Stimulated activated CD4-positive, alpha-beta T cell treated with anti-CD3 and anti-CD28 coated beads, TNF-alpha, amount 100 ng/mL, for 48 hours (primary cell): ENCODE measurements around the gene ORM2.
A peak's percentile ranks its signal among the peaks of the same experiment; 100 is the strongest.
"Not testable (repeated sequence)": the region's sequence is repeated elsewhere in the genome, so short reads cannot be mapped to it uniquely, and the experiment has no call there.

ENCODE experiments used
- DNase-seq, 3 donors: peaks; one replicate each; pipeline ENCODE4 v3.0.0-alpha.2; 2020; ENCODE audit warnings: low read depth in 3 of 3

The ORM2 gene

DNA sequence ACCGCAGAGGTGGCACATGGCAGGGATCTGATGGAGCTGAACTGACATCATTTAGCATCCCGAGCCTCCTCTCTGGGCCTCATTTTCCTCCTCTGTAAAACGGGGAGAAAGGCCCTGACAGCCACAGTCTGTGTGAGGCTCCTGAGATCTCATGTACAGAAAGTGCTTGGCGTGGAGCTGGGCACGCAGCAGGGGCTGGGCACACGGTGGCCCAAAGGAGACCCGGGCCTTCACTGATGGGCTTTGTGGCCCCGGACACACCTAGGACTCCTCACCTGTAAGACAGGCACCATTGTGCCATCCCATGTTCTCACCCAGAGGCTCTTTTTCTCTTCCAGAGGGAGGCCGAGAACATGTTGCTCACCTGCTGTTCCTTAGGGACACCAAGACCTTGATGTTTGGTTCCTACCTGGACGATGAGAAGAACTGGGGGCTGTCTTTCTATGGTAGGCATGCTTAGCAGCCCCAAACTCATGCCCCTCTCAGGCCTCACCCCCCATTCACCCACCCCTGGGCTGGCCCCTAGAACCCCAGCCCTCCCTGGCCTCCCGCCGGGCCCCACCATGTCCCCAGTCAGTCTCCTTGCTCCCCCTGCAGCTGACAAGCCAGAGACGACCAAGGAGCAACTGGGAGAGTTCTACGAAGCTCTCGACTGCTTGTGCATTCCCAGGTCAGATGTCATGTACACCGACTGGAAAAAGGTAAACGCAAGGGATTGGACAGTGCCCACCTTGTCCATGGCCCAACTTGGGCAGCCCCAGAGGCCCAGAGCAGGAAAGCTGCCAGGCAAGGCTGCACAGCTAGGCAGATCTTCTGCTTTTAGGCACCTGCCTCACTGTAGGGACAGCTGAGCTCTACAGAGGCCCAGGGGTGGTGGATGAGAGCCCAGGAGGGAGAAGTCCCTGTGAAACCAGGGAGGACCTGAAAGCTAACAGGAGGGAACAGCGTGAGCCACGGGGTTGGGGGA, 1.8 kb downstream of the ORM2 start:
- DNase-seq = not testable (repeated sequence)

DNA sequence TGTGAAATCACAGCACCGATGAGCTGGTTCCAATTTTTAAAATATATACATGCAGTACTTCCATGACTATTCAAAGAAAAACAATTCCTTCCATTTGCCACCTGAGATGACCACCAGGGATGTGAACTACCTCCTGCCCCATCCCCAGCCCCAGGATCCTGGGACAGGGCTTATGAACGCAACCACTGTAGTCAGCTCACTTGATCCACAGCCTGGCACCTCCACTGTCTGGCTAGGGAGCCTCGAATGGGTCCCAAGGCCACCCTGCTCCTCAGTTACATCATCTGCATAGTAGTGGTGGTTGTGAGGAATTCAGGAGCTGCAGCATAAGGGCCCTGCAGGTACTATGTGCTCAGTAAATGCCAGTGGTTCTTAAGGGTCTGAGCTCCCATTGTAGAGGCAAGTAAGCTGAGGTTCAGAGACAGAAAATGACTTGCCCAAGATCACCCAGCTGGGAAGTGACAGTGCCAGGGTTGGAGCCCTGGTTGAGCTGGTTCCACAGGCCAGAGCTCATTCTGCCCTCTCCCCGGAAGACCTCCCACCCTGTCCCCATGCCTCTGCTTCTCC, 2.9 kb downstream of the ORM2 start:
- DNase-seq = not testable (repeated sequence)

DNA sequence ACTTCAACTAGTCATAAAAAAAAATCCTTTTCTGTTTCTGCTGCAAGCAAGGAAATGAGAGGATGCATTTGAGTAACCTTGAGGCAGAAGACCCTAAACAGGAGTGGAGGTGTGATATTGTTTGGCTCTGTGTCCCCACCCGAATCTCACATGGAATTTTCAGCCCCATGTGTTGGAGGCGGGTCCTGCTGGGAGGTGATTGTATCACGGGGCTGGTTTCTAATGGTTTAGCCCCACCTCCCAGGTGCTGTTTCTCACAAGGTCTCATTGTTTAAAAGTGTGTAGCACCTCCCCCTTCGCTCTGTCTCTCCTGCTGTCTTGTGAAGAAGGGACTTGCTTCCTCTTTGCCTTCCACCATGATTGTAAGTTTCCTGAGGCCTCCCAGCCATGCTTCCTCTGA, 4.0 kb downstream of the ORM2 start:
- DNase-seq = not testable (repeated sequence)

DNA sequence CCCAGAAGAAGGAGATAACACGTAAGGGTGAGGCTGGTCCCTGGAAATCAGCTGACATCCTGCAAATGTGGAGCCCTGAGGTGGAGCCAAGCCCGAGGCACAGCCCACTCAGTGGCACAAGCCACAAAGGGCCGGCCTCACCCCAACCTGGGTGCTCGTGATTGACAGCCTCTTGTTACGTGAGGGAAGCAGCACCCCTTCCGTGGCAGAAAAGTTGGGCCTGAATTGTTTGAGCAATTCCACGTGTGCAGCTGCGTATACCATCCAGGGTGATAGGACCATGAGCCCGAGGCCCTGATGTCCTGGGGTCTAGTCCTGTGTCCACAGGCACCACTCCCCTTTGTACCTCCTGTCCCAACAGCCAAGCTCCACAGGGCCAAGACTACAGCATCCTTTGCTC, 4.8 kb downstream of the ORM2 start:
- DNase-seq = no peak

DNA sequence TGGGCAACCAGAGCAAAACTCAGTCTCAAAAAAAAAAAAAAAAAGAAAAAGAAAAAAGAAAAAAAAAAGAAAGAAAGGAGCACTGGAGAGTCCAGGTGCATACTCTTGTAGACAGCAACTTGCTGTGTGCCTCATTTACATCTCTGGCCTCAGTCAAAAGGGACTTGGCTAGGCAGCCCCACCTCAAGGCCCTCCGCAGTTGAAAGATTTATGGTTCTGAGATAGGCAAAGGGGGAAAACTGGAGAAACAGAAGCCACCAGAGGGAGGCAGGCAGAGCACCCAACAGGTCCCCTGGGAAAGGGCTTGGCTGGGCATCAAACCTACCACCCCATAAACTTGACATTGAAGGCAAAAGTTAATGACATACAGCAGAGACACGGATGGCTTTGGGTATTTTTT, 6.1 kb downstream of the ORM2 start:
- no peak for DNase-seq

DNA sequence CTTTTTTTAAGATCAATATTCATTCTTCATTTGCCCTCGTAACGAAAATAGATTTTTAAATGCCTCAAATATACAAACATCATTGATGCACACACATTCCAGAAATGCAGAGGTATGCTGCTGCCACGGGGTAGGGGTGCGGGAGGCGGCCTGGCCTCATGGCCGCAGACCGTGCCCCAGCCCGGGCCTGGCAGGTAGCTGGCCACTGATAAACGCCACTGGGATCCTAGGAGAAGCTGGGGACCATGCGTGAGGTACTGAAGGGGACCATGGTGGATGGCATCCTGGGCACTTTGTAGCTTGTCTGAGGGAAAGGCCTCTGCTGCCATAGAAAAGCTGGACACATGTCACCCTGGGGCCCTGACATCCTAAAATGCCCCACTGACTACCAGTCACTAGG, 6.5 kb downstream of the ORM2 start:
- no peak for DNase-seq

DNA sequence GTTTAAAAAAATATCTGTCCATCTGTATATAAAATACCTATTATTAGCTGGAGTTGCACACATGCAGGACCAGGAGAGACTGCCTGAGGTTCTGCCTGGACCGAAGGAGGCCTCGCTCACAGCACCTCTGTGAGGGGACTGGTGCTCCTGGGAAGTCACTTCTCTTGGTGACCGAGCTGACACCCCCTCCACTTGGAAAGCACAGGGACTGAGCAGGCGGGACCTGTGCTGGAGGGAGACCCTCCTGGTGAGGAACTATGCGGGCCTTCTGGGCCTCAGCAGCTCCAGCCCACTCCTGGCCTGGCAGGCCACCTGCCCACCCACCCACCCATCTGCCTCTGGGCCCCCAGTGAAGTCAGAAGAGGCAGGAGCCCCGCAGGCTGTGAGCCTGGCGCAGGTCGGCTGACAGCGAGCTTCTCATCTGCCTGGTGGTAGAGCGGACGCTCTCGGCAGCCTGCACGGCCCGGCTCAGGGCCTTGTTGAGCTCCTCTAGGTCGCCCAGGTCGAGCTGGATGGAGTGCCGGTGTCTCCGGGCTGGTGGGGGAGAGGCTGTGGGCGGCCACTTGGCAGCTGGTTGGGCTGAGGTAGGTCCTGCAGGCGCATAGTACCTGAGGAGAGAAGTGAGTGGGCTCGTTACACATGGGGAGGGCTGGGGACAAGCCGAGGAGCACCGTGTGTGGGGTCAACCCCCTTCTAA, 7.2 kb downstream of the ORM2 start:
- DNase-seq = no peak

DNA sequence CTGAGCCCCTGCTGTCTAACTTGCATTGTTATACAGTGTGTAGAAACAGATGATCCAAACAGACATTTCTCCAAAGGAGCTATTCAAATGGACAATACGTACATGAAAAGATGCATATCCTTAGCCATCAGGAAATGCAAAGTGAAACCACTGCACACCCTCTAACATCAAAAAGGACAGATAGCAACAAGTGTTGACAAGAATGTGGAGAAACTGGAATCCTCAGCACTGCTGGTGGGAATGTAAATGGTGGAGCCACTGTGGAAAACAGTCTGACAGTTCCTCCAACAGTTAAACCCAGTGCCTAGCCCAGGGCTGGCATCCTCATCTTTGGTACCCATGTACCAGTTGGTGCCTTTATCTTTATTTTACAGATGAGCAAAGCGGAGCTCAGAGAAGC, 8.5 kb downstream of the ORM2 start:
- no peak for DNase-seq

DNA sequence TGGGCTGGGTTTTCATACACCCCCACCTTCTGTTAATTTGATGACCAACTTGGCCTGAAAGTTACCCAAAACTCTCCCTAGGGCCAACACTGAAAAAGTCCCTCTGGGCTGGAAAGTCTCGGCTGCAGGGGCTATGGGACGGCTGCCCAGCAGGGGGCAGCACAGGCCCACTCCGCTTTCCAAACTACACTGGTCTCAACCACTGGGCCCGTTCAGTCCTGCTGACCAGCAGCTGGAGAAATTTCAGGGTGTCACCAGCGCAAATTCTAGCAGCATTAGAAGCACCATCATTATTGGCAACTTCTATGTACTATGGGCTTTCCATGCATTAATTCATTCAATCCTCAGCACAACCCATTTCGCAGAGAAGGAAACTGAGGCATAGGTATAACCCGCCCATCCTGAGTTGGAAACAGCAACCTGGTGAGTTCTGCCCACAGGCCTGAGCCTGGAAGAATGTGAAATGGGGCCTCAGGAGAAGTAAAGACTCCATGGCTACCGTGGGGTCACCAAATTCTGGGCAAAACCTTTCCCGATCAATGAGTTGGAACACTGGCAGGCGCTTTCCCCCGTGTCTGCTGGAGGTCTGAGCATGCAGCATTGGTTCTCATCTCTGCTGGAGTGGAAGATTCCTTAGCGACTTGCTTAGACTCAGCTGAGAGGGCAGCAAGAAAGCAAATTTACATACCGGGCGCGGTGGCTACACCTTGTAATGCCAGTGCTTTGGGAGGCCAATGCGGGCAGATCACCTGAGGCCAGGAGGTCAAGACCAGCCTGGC, 9.7 kb downstream of the ORM2 start:
- DNase-seq = peak in 1 of 3 donors; percentile 48

DNA sequence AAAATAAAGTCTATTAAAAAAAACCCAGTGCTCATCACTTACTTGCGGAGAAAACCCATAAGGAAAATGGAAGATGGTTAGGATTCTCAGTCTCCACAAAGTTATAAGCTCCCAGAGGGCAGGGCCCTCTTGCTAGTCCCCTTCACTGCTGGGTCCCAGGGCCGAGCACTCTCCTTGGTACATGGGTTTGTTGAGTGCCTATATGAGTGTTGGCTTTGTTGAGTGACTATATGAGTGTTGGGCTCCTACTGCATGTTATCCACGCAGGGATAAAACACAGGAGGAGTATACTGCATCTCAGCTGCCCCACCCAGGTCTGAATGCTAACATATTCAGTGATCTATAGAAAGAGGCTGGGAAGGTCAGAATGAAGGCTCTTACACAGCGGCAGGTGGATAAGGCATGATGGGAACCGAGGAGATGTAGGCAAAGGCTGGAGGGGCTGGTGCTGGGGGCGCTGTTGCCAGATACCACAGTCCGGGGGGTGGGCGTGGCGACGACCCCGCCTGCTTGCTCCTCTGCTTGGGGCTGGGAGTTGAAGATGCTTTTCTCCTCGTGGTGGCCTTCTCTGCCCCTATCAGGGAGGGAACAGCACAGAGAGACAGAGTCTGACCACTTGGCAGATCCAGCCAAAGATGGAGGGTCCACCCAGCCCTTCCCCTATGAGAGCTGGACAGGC, 11.6 kb downstream of the ORM2 start:
- no peak for DNase-seq

DNA sequence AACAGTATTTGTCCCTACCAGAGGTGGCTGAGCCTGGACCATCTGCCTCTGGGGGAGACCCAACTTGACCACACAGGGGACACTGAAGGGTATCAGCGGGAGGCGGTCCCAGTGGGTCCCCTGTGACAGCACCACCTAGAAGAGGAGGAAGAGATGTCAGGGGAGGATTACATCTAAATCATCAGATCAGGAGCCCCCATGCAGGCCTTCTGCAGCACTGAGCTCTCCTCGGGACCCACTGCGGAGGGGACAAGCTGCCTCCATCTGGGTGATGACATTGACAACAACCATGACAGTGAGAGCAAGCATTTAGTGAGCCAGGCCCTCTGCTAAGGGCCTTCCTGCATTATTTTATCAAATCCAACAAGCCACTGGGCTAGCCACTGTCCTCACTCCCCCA, 12.3 kb downstream of the ORM2 start:
- no peak for DNase-seq

DNA sequence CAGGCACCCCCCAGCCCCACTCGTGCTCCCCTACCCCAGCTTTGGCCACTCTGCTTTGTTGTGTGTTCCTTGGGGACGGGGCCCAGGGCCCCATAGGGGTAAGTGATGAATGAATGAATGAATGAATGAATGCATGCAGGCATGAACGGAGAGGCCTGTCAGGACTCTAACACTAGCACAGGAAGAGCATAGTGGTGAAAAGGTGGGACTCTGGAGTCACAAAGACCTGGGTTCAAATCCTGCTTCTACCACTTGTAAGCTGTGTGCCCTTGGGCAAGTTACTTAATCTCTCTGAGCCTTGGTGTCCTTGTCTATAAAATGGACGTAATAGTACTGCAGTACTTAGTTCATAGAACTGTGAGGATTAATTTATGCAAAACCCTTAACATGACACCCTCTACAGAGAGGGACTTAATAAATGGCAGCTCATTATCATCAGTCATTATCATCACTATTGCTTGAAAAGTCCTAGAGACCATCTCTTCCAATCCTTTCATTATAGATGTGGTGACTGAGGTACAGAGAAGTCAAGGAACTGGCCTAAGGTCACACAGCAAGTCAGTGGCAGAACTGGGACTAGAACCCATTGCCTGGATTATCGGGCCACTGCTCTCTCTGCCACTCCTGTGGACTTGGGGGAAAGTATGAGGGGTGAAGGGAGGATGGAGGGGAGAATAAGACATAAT, 13.2 kb downstream of the ORM2 start:
- DNase-seq = no peak

DNA sequence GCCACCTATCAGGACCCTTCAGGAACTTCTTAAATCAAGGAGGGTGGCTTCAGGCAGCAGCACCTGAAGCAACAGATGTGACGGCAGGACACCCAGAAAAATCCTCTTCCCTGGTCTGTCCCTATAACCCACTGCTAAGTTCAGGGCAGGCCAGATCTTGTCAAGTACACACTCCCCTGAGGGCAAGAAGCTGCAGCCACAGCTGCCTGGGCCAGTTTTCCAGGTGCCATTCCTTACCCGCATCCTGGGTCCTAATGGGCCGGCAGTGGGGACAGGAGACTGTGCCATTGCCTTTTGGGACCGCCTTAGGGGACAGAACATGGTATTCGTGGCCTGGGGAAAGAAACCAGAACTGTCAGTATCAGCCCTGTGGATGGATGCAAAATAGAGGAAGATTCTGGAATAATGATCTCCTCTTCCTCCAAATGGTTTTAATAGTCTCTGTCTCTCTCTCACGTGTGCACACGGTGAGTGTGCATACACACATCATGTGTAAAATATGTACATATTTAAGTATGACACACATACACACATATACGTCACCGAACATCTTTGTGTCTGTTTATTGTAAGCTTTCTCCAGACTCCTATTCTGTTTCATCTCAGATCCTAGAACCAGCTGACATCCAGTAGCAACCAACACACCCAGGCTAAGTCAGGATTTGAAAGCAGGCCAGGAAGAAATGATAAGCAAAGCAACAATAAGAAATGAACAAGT, 14.0 kb downstream of the ORM2 start:
- DNase-seq = no peak

DNA sequence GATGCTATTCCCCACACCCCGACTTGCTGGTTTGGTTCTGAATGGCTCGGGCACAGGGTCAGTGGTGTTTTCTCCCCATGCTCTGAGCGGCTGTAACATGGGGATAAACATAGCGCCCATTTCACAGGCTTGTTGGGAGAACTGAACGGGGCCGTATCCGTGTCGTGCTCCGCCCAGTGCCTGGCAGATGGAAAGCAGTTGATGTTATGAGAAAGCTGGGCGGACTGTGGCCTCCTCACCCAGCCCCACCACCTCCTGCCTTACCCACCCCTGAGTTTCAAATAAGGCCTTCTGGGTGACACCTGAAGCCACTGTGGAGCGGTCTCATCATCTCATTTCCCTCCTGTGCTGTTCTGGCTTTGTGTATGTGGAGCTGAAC, 14.5 kb downstream of the ORM2 start:
- no peak for DNase-seq

DNA sequence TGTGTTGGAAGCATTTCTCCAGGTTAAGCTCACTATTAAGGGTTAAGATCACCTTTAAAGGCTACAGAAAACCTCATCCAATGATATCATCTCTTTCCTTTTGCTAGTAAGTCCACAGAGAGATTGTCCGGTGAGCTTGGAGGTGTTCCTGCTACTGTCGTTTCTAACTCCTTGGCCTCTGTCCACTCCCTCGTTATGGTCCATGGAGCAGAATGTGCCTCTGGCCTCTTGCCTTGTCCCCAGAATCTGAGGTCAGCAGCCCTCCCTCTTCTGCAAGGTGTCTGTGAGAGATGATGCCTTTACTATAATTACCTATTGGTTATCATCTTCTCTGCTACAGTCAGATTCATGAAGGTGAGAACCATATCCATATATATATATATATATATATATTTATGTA, 15.0 kb downstream of the ORM2 start:
- no peak for DNase-seq

DNA sequence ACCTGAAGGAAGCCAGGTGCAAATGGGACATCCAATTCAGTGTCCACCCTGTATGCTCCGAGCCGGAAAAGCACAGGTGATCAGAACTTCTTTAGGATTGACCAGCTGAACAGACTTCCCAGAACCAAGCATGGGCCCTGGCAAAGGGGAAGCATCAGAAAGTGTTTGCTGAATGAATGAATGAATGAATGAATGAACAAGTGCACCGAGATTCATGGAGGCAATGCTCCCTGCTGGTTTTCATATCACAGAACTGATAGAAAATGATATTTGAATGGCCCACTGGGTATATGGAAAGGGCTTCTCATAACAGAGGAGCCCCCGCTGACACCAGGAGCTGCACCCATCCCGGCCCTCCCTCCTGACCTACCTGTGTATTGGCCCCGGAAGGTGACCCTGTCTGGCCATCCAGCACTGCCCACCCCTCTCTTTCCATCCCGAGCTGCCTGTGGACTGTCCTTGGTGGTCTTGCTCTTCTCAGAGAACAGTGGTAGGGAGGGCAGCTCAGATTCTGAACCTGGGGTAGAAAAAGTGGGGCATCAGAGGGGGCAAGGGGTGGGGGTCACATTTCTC, 15.9 kb downstream of the ORM2 start:
- no peak for DNase-seq

DNA sequence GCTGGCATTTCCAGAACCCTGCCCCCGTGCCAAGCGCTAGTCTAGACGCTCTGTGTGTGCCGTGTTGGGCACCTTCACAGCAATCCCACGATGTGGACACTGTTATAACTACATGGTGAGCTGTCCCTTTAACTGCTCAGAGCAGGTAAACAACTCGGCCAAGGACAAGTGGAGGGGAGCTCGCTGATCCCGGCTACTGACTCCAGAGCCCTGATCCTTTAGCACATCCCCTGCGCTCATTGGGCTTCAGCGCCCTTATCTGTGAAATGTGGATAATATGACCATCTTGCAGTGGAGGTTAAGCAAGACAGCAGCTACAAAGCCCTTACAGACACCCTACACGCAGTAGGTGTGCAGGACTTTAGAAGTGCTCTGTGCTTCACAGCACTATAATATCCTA, 16.5 kb downstream of the ORM2 start:
- no peak for DNase-seq

DNA sequence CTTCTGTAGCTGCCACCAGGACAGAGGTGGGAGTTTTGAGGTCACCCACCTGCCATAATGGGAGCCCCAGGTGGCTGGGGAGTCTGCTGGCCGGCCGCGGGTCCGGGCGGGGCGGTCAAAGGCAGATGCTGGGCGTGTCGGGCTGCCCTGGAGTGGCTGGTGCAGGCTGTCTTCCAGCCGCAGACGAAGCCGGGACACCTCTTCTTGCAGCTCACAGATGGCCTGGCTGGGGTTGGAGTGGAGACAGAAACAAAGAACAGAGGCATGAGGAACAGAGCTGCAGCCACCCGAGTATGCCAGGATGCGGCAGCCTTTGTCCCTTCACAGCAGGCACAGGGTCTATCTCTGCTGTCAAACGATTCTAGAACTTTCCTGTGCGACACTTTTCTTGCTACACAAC, 18.0 kb downstream of the ORM2 start:
- no peak for DNase-seq

DNA sequence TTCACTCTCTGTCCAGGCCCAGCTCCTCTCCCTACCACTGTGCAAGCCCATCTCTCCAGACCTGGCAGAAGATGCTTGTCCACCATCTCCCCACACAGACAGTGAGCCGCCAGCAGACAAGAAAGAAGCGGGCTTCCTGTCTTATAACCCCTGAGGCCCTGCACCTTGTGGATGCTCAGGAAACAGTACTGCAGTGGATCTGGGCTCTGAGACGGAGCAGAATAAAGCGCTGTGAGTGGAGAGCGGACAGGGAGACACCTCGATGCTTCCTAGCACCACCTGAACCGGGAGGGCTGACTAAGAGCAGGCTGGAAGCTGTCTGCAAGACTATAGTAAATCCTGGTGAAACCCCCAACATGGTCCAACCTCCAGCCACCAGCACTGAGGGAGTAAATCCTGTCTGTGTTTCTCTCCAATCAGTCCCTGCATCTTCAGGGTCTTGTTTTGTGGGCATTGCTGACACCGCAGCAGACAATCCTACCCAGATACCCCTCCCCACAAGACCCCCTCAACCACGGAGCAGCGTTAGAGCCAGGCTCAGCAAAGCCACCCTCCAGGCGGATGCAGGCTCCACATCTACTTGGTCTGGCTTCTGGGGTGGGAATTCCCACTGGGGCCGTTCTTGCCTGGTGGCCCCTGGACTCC, 18.7 kb downstream of the ORM2 start:
- DNase-seq = no peak
